Calu3 (cell line): ENCODE measurements around the gene TRPM7. TPM values are rescaled to one million over a fixed set of nuclear protein-coding genes. Genes with fewer than 3 reads are reported as not detected.

Experiments used
- BruUV-seq: library from RNA; stranded (reverse); fragments of 400-500 nt; replicated peaks from 2 replicates; lab custom pipeline; 2021; lab: Mats Ljungman, UMichigan
- CTCF ChIA-PET: fragments of 300-600 bp; sonication (Branson Sonifier 250); formaldehyde crosslinking; loops from one replicate; lab custom pipeline; 2022; ENCODE audit warnings: antibody characterized with exemption; lab: Charles Lee
- DNase-seq: peaks from one replicate; pipeline ENCODE4 v3.0.0; 2022
- H3K27ac Mint-ChIP-seq: one replicate; pipeline ENCODE4 v1.8.0; 2022; ENCODE audit warnings: mixed read lengths; ENCODE audit not compliant: unreplicated experiment
- H3K27me3 Mint-ChIP-seq: one replicate; pipeline ENCODE4 v1.8.0; 2022; ENCODE audit warnings: mixed read lengths; ENCODE audit not compliant: unreplicated experiment
- H3K36me3 Mint-ChIP-seq: one replicate; pipeline ENCODE4 v1.8.0; 2022; ENCODE audit warnings: mild to moderate bottlenecking, moderate library complexity, mixed read lengths; ENCODE audit not compliant: insufficient read depth, unreplicated experiment
- H3K4me1 Mint-ChIP-seq: one replicate; pipeline ENCODE4 v1.8.0; 2022; ENCODE audit warnings: mild to moderate bottlenecking, low read depth, mixed read lengths; ENCODE audit not compliant: unreplicated experiment
- H3K4me3 Mint-ChIP-seq: one replicate; pipeline ENCODE4 v1.8.0; 2022; ENCODE audit warnings: mild to moderate bottlenecking, low read depth, moderate library complexity, mixed read lengths; ENCODE audit not compliant: unreplicated experiment
- H3K9me3 Mint-ChIP-seq: one replicate; pipeline ENCODE4 v1.8.0; 2022; ENCODE audit warnings: low read depth, mixed read lengths; ENCODE audit not compliant: unreplicated experiment
- intact Hi-C: fragments of 100-400 bp; cut with micrococcal nuclease; formaldehyde crosslinking; loops from one replicate; pipeline ENCODE4 v1.10.0; 2022; ENCODE audit not compliant: unreplicated experiment
- total RNA-seq: library from RNA; stranded (reverse); gene quantifications from 2 replicates; pipeline ENCODE4 v1.2.3, GENCODE V29; 2022
- TF ChIP-seq, protein P1 (sequence below): fragments of 200-600 bp; IDR thresholded peaks from one replicate; pipeline ENCODE4 v1.8.0; 2022; ENCODE audit warnings: antibody characterized with exemption; ENCODE audit not compliant: unreplicated experiment

Gene TRPM7
- total RNA-seq, 1 experiment from 2014 or later: 48.2 TPM

DNA sequence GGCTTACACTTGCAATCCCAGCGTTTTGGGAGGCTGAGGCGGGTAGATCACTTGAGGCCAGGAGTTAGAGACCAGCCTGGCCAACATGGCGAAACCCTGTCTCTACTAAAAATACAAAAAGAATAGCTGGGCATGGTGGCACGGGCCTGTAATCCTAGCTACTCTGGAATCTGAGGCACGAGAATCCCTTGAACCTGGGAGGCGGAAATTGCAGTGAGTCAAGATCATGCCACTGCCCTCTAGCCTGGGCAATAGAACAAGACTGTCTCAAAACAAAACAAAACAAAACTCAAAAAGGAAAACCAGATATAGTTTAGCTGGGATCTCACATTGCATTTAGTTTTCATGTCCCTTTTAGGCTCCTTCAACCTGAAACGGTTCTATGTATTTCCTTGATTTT is 137.3 kb downstream of the TRPM7 start:
- CTCF ChIA-PET: no interaction called here
- H3K36me3 Mint-ChIP-seq: peaks cover 17% of the 10 kb centered on the region
- no peaks in the 10 kb centered on the region for H3K4me1 Mint-ChIP-seq
- no peak overlapping the region for H3K27ac Mint-ChIP-seq
- BruUV-seq: no TSS peak
- no peak for DNase-seq
- H3K27me3 Mint-ChIP-seq: peaks cover 7% of the 10 kb centered on the region
- TF ChIP-seq, protein P1, sequence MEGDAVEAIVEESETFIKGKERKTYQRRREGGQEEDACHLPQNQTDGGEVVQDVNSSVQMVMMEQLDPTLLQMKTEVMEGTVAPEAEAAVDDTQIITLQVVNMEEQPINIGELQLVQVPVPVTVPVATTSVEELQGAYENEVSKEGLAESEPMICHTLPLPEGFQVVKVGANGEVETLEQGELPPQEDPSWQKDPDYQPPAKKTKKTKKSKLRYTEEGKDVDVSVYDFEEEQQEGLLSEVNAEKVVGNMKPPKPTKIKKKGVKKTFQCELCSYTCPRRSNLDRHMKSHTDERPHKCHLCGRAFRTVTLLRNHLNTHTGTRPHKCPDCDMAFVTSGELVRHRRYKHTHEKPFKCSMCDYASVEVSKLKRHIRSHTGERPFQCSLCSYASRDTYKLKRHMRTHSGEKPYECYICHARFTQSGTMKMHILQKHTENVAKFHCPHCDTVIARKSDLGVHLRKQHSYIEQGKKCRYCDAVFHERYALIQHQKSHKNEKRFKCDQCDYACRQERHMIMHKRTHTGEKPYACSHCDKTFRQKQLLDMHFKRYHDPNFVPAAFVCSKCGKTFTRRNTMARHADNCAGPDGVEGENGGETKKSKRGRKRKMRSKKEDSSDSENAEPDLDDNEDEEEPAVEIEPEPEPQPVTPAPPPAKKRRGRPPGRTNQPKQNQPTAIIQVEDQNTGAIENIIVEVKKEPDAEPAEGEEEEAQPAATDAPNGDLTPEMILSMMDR: no peak
- H3K4me3 Mint-ChIP-seq: no peak overlapping the region
- intact Hi-C loops: no loop called here
- no peaks in the 10 kb centered on the region for H3K9me3 Mint-ChIP-seq

DNA sequence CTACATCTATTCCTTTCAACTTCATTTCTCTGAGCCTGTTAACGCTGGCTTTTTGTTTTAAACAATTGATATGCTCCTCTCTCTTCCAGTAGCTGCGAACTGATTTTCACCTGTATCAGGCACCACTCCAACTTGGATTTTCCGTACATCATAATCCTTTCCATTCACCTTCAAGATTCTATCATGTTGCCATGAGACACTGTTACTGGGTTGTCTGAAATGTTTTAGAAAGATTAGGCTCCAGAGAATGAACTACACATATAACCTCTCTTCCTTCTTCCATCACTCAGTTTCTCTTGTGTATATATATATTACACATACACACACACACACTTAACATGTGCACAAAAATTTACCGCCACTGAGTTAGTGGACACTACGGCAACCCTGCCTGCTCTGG is 140.0 kb downstream of the TRPM7 start, which contains the start of gene USP50:
TSS of gene USP50 (minus strand) at position 101 of the 400 bp plus-strand sequence. CDS start 141 bp downstream, outside the sequence.
- no peak for DNase-seq
- BruUV-seq: no TSS peak
- H3K27ac Mint-ChIP-seq: no peak within 1 kb of the TSS
- intact Hi-C loops: no loop called here
- H3K4me1 Mint-ChIP-seq: no peaks in the 10 kb centered on the region
- no peaks in the 10 kb centered on the region for H3K9me3 Mint-ChIP-seq
- H3K36me3 Mint-ChIP-seq: peaks cover 2% of the 10 kb centered on the region
- no peak within 1 kb of the TSS for H3K4me3 Mint-ChIP-seq
- peaks cover 7% of the 10 kb centered on the region for H3K27me3 Mint-ChIP-seq
- TF ChIP-seq, protein P1: no peak
- CTCF ChIA-PET: no interaction called here

DNA sequence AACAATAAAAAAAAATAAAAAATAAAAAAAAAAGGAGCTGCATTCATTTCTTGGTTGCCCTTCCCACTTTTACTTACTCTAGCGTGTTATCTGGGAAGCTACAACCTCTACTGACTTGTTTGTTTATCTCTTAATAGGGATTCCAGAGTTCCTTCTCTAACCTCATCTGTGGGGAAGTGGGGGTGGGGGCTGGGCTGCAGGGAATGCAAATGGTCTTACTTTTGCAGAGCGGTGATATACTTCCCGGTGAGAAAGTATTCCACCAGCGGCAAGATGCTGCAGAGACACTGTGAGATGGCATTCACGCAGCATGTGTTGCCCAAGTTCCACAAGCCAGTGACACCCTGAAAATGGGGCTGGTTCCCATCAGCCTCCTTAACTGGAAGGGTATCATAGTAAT is 142.2 kb downstream of the TRPM7 start:
- CTCF ChIA-PET: interaction anchor here (0.6 to 1.0 kb wide), 2 partner anchors 11 to 78 kb away, joined by 3 read pairs; no protein-coding TSS in a partner anchor
- intact Hi-C loops: no loop called here
- BruUV-seq: no TSS peak

DNA sequence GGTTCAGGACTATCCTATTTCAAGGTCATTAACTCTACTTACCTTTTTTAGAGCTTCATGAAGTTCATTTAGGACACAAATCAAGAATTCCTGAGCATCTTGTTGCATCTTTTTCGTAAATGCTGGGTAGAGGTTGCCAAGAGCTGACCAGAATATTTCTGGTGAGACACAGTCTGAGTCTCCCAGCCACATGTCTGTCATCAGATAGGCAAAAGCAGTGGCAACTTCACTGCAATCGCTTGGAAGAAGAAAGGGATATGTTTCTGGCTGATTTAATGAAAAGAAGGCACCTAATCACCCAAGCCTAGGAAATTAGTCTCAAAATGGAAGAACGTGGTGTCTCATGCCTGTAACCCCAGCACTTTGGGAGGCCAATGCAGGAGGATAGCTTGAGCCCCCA is 143.0 kb downstream of the TRPM7 start:
- DNase-seq: no peak
- CTCF ChIA-PET: interaction anchor here (1.0 kb wide), 1 partner anchor 11 kb away, joined by 3 read pairs; no protein-coding TSS in a partner anchor
- Mint-ChIP-seq H3K27me3 (peaks cover 7% of the 10 kb centered on the region), H3K36me3 (no peaks in the 10 kb centered on the region), H3K27ac (no peak overlapping the region), H3K4me1 (no peaks in the 10 kb centered on the region), H3K9me3 (no peaks in the 10 kb centered on the region), H3K4me3 (no peak overlapping the region)
- no TSS peak for BruUV-seq
- TF ChIP-seq, protein P1: no peak
- intact Hi-C loops: no loop called here

More for the DNA sequence above, 142.2 kb downstream of the TRPM7 start:
- H3K27me3 Mint-ChIP-seq: peaks cover 7% of the 10 kb centered on the region
- DNase-seq: no peak
- no peaks in the 10 kb centered on the region for H3K9me3 Mint-ChIP-seq
- TF ChIP-seq, protein P1: no peak
- H3K27ac Mint-ChIP-seq: no peak overlapping the region
- no peaks in the 10 kb centered on the region for H3K4me1 Mint-ChIP-seq
- no peak overlapping the region for H3K4me3 Mint-ChIP-seq
- H3K36me3 Mint-ChIP-seq: no peaks in the 10 kb centered on the region
